ENCODE data around the gene AGAP9. TPM values are rescaled to one million over a fixed set of nuclear protein-coding genes. Genes with fewer than 3 reads are reported as not detected.
"Not testable (repeated sequence)": the region's sequence is repeated elsewhere in the genome, so short reads cannot be mapped to it uniquely, and the experiment has no call there.

Gene AGAP9
- total RNA-seq, 1 experiment from 2014 or later, result 9.9 TPM

DNA sequence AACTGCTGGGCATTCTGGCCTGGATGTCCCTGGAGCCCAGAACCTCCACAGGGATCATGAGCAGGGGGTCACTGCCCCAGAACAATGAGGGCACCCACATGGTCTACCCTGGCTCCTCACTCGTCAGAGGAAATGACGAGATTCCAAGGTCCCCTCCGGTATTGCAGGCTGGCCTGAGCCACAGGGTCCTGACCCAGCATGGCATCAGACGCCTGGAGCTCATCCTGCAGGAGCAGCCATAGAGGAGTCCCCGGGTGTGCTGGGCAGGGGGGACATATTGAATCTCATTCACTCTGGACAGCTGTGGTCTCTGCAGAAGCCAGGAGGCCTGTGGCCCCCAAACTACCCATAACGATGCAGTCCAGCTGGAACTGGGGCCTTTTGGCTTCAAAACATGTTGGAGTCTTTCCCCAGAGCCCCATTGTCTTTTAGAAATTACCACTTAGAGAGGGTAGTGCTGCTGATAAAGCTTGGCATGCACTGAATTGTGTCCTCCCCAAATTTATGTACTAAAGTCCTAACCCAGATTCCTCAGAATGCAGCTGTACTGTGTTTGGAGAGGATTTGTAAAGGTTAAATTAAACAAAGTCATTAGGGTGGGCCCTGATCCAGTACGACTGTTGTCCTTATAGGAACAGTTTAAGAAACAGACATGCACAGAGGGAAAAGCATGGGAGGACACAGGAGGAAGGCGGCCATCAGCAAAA lies 67.2 kb downstream of the AGAP9 start:
- H3K4me1 ChIP-seq (ENCODE audit: control insufficient read depth, insufficient read depth, low read length), result peaks cover 3% of the 10 kb centered on the region; the same call in 1 of the 2 replicates
- BruUV-seq (replicated peaks), result no TSS peak
- no peaks in the 10 kb centered on the region for H3K27me3 ChIP-seq (ENCODE audit: control insufficient read depth, insufficient read depth, low read length)
- ChIA-PET CTCF (interaction anchor here (1.1 kb wide), 1 partner anchor 52 kb away, joined by 4 read pairs; no protein-coding TSS in a partner anchor), POLR2A (no interaction called here)
- in situ Hi-C loops (cut with HindIII; ENCODE audit: low pct_unique_long_range_greater_than_20kb, low sequenced_read_pairs), result no loop called here
- intact Hi-C loops (cut with micrococcal nuclease; ENCODE audit: unreplicated experiment), result no loop called here
- no peaks in the 10 kb centered on the region for H3K36me3 ChIP-seq (ENCODE audit: control insufficient read depth, insufficient read depth, low read length)
- H3K9me3 ChIP-seq (ENCODE audit: control insufficient read depth, insufficient read depth, low read depth, low read length), result no peaks in the 10 kb centered on the region
- H3K4me3 ChIP-seq (ENCODE audit: low read depth in 2 of 2, low read length in 2 of 2), result no peak overlapping the region
- TF ChIP-seq REST (IDR thresholded peaks at IDR 0.05; ENCODE audit: insufficient read depth in 1 of 2, low read depth in 2 of 2, low read length in 1 of 2) (no peak), SIN3A (IDR thresholded peaks at IDR 0.05; ENCODE audit: borderline replicate concordance, insufficient read depth, low read depth, low read length) (no peak), TCF7L2 (IDR thresholded peaks at IDR 0.05; ENCODE audit: low read depth, low read length) (no peak), POLR2AphosphoS5 (IDR thresholded peaks at IDR 0.05; ENCODE audit: low read depth, low read length) (no peak)
- TF ChIP-seq, protein P1, sequence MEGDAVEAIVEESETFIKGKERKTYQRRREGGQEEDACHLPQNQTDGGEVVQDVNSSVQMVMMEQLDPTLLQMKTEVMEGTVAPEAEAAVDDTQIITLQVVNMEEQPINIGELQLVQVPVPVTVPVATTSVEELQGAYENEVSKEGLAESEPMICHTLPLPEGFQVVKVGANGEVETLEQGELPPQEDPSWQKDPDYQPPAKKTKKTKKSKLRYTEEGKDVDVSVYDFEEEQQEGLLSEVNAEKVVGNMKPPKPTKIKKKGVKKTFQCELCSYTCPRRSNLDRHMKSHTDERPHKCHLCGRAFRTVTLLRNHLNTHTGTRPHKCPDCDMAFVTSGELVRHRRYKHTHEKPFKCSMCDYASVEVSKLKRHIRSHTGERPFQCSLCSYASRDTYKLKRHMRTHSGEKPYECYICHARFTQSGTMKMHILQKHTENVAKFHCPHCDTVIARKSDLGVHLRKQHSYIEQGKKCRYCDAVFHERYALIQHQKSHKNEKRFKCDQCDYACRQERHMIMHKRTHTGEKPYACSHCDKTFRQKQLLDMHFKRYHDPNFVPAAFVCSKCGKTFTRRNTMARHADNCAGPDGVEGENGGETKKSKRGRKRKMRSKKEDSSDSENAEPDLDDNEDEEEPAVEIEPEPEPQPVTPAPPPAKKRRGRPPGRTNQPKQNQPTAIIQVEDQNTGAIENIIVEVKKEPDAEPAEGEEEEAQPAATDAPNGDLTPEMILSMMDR (IDR thresholded peaks at IDR 0.05), result no peak
- H3K27ac ChIP-seq (ENCODE audit: low read length), result no peak overlapping the region
- no peak for DNase-seq (ENCODE audit: low read depth, low spot score)
- no peak for ATAC-seq

GRCh38 chr10:47455350-47456078 lies 67.9 kb downstream of the AGAP9 start:
- H3K4me3 ChIP-seq (ENCODE audit: low read depth in 2 of 2, low read length in 2 of 2); POLR2A ChIA-PET; intact Hi-C loops (cut with micrococcal nuclease; ENCODE audit: unreplicated experiment); H3K4me1 ChIP-seq (ENCODE audit: control insufficient read depth, insufficient read depth, low read length); H3K36me3 ChIP-seq (ENCODE audit: control insufficient read depth, insufficient read depth, low read length); H3K27ac ChIP-seq (ENCODE audit: low read length); ATAC-seq; BruUV-seq (replicated peaks); H3K9me3 ChIP-seq (ENCODE audit: control insufficient read depth, insufficient read depth, low read depth, low read length); DNase-seq (ENCODE audit: low read depth, low spot score); H3K27me3 ChIP-seq (ENCODE audit: control insufficient read depth, insufficient read depth, low read length); in situ Hi-C loops (cut with HindIII; ENCODE audit: low pct_unique_long_range_greater_than_20kb, low sequenced_read_pairs): not testable (repeated sequence)
- CTCF ChIA-PET, result interaction anchor here (0.6 to 1.1 kb wide), 2 partner anchors 50 to 51 kb away, joined by 4 to 5 read pairs; no protein-coding TSS in a partner anchor

- intact Hi-C loops (cut with micrococcal nuclease; ENCODE audit: unreplicated experiment) (no loop called here), in situ Hi-C loops (cut with HindIII; ENCODE audit: low pct_unique_long_range_greater_than_20kb, low sequenced_read_pairs) (no loop called here)
- Histone ChIP-seq H3K9me3 (ENCODE audit: control insufficient read depth, insufficient read depth, low read depth, low read length) (no peaks in the 10 kb centered on the region), H3K27me3 (ENCODE audit: control insufficient read depth, insufficient read depth, low read length) (no peaks in the 10 kb centered on the region), H3K36me3 (ENCODE audit: control insufficient read depth, insufficient read depth, low read length) (no peaks in the 10 kb centered on the region), H3K4me1 (ENCODE audit: control insufficient read depth, insufficient read depth, low read length) (0 out of 2 replicates have a peak, but pooled peaks cover 3% of the 10 kb centered on the region), H3K4me3 (ENCODE audit: low read depth in 2 of 2, low read length in 2 of 2) (no peak overlapping the region), H3K27ac (ENCODE audit: low read length) (no peak overlapping the region)
- CTCF ChIA-PET, result interaction anchor here (1.1 kb wide), 1 partner anchor 51 kb away, joined by 4 read pairs; no protein-coding TSS in a partner anchor
- no peak for ATAC-seq
- no TSS peak for BruUV-seq (replicated peaks)
- no peak for DNase-seq (ENCODE audit: low read depth, low spot score)
- TF ChIP-seq SIN3A (IDR thresholded peaks at IDR 0.05; ENCODE audit: borderline replicate concordance, insufficient read depth, low read depth, low read length) (no peak), POLR2AphosphoS5 (IDR thresholded peaks at IDR 0.05; ENCODE audit: low read depth, low read length) (no peak)
- TF ChIP-seq, protein P1 (IDR thresholded peaks at IDR 0.05), result no peak
- POLR2A ChIA-PET, result no interaction called here
These were observed 68.7 kb downstream of the AGAP9 start for GRCh38 chr10:47454780-47455058.
